ENCODE measurements around the gene CMTM4. TPM values are rescaled to one million over a fixed set of nuclear protein-coding genes. Genes with fewer than 3 reads are reported as not detected.
"Not testable (repeated sequence)": the region's sequence is repeated elsewhere in the genome, so short reads cannot be mapped to it uniquely, and the experiment has no call there.

CMTM4 gene
- total RNA-seq, 1 donor from 2014 or later = 12.7 TPM

GRCh38 chr16:66711581-66711980, 15.0 kb upstream of the CMTM4 start:
- DNase-seq (no peak), ATAC-seq (no peak)
- intact Hi-C loops (cut with micrococcal nuclease) = no loop called here

GRCh38 chr16:66706506-66706880, 9.9 kb upstream of the CMTM4 start:
- no peak for DNase-seq

GRCh38 chr16:66705790-66706505, 9.4 kb upstream of the CMTM4 start:
- intact Hi-C loops (cut with micrococcal nuclease) = no loop called here
- ATAC-seq (peak; percentile 89), DNase-seq (peak; percentile 77)

More at GRCh38 chr16:66706506-66706880, 9.9 kb upstream of the CMTM4 start:
- peak; percentile 18 for ATAC-seq
- intact Hi-C loops (cut with micrococcal nuclease) = no loop called here

GRCh38 chr16:66703406-66704215, 7.1 kb upstream of the CMTM4 start:
- DNase-seq = no peak
- intact Hi-C loops (cut with micrococcal nuclease) = no loop called here
- peak; percentile 43 for ATAC-seq

- intact Hi-C loops (cut with micrococcal nuclease) = no loop called here
- DNase-seq (no peak), ATAC-seq (no peak)
Measured at GRCh38 chr16:66701516-66701915, 5.0 kb upstream of the CMTM4 start.

- ATAC-seq = no peak
- intact Hi-C loops (cut with micrococcal nuclease) = no loop called here
- DNase-seq = no peak
Measured at GRCh38 chr16:66701026-66701425, 4.5 kb upstream of the CMTM4 start.

GRCh38 chr16:66699898-66700297, 3.4 kb upstream of the CMTM4 start:
- intact Hi-C loops (cut with micrococcal nuclease) = no loop called here
- DNase-seq (no peak), ATAC-seq (no peak)

- intact Hi-C loops (cut with micrococcal nuclease) = no loop called here
- DNase-seq (no peak), ATAC-seq (no peak)
Measured at GRCh38 chr16:66698046-66698445, 1.5 kb upstream of the CMTM4 start.

- DNase-seq (peak; percentile 57), ATAC-seq (peak; percentile 13)
- intact Hi-C loops (cut with micrococcal nuclease) = no loop called here
Measured at GRCh38 chr16:66695935-66696668, 441 bp downstream of the CMTM4 start.

GRCh38 chr16:66695471-66695934, 1.0 kb downstream of the CMTM4 start:
- no peak for DNase-seq
- no peak for ATAC-seq
- intact Hi-C loops (cut with micrococcal nuclease) = no loop called here

- DNase-seq = no peak
- ATAC-seq = no peak
- intact Hi-C loops (cut with micrococcal nuclease) = no loop called here
Measured at GRCh38 chr16:66693149-66693548, 3.4 kb downstream of the CMTM4 start.

- intact Hi-C loops (cut with micrococcal nuclease) = no loop called here
- DNase-seq = no peak
- ATAC-seq = no peak
Measured at GRCh38 chr16:66692341-66692740, 4.2 kb downstream of the CMTM4 start.

GRCh38 chr16:66691234-66691633, 5.3 kb downstream of the CMTM4 start:
- ATAC-seq = no peak
- intact Hi-C loops (cut with micrococcal nuclease) = no loop called here
- no peak for DNase-seq

GRCh38 chr16:66690106-66690847, 6.3 kb downstream of the CMTM4 start:
- intact Hi-C loops (cut with micrococcal nuclease) = no loop called here
- no peak for ATAC-seq
- DNase-seq = no peak

- intact Hi-C loops (cut with micrococcal nuclease) = no loop called here
- DNase-seq (no peak), ATAC-seq (no peak)
Measured at GRCh38 chr16:66689282-66689681, 7.3 kb downstream of the CMTM4 start.

GRCh38 chr16:66687906-66688625, 8.5 kb downstream of the CMTM4 start:
- ATAC-seq (no peak), DNase-seq (no peak)
- intact Hi-C loops (cut with micrococcal nuclease) = no loop called here

GRCh38 chr16:66685501-66686115, 10.9 kb downstream of the CMTM4 start:
- DNase-seq; intact Hi-C loops (cut with micrococcal nuclease); ATAC-seq: not testable (repeated sequence)

GRCh38 chr16:66682271-66682670, 14.3 kb downstream of the CMTM4 start:
- intact Hi-C loops (cut with micrococcal nuclease) = no loop called here
- DNase-seq = no peak
- no peak for ATAC-seq
